Myocyte (in vitro differentiated cells): Measurements from ENCODE around the gene PREX1. TPM values are rescaled to one million over a fixed set of nuclear protein-coding genes. Genes with fewer than 3 reads are reported as not detected.
"Not testable (repeated sequence)": the region's sequence is repeated elsewhere in the genome, so short reads cannot be mapped to it uniquely, and the experiment has no call there.

ENCODE experiments used
- DNase-seq: peaks from one replicate; pipeline ENCODE4 v3.0.0-alpha.2; 2012; ENCODE audit warnings: low read depth
- total RNA-seq: library from RNA; depleted of rRNA; stranded (reverse); fragments of >200 nt; gene quantifications from 2 replicates; pipeline ENCODE4 v1.2.3, GENCODE V29; 2014

Gene PREX1
- total RNA-seq, 1 donor from 2014 or later = 5.5 TPM

GRCh38 chr20:48812600-48813445 is 15.0 kb downstream of the PREX1 start:
- no peak for DNase-seq

- DNase-seq = not testable (repeated sequence)
These were observed 15.7 kb downstream of the PREX1 start for GRCh38 chr20:48812114-48812513.

GRCh38 chr20:48809673-48810072 is 18.1 kb downstream of the PREX1 start:
- DNase-seq = no peak

DNA sequence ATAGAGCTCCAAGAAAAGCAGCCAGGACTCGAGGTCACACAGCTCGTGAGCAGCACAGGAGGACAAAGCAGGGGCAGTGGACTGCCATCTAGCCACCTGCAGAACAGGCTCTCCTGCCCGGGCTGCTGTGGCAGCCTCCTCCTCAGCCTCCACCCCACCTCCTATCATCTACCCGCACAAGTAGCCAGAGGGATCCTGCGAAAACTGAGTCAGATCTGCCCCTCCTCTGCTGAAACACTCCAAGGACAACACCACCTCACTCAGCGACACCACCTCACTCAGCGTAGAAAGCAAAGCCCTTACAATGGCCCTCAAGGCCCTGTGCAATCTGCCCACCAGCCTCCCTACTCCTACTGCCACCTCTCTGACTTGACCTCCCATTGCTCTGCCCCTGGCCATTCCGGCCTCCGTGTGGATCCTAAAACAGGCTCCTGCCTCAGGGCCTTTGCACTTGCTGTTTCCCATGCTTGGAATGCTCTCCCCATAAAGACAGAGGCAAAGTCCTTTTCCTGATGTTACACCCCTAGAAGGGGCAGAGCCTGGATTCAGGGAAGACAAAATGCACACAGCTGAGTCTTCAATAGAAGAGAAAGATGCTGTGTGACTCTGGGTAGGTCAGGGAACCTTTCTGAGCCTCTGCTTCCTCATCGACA is 19.3 kb downstream of the PREX1 start:
- DNase-seq = no peak

GRCh38 chr20:48807586-48808381 is 20.0 kb downstream of the PREX1 start:
- no peak for DNase-seq

DNA sequence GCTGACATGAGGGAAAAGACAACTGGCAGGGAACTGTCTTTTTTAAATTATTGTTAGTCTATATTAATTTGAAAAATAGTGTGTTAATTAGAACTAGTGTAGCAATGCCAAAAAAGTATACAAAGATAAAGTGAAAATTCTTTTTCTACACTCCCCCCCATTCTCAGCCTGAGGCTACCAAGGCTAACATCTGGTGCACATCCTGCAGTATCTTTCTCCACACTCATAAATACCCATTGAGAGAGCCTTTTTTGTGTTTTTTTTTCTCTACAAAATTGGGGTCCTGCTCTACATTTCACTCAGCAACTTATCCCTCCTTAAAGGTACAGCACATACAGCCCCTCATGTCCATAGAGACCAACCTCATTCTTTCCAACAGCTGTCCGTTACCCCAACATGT is 20.7 kb downstream of the PREX1 start:
- no peak for DNase-seq

DNA sequence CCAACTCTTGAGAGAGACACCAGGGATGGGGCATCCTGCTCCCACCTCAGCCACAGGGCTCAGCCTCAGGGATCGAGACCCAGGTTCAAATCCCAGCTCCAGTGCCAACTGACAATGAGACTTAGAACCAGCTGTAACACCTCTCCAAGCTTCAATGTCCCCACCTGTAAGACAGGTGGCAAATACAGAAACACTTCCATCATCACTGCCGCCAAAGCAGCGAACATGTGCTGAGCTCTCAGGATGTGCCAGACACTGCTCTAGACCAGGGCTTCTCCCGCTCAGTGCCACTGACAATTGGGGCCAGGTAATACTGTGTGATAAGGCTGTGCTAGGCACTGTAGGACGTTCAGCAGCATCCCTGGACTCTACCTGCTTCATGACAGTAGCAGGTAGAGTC is 22.1 kb downstream of the PREX1 start:
- DNase-seq = no peak

- DNase-seq = no peak
These were observed 22.5 kb downstream of the PREX1 start for GRCh38 chr20:48805286-48805685.

GRCh38 chr20:48804300-48804980 is 23.4 kb downstream of the PREX1 start:
- DNase-seq = no peak

DNA sequence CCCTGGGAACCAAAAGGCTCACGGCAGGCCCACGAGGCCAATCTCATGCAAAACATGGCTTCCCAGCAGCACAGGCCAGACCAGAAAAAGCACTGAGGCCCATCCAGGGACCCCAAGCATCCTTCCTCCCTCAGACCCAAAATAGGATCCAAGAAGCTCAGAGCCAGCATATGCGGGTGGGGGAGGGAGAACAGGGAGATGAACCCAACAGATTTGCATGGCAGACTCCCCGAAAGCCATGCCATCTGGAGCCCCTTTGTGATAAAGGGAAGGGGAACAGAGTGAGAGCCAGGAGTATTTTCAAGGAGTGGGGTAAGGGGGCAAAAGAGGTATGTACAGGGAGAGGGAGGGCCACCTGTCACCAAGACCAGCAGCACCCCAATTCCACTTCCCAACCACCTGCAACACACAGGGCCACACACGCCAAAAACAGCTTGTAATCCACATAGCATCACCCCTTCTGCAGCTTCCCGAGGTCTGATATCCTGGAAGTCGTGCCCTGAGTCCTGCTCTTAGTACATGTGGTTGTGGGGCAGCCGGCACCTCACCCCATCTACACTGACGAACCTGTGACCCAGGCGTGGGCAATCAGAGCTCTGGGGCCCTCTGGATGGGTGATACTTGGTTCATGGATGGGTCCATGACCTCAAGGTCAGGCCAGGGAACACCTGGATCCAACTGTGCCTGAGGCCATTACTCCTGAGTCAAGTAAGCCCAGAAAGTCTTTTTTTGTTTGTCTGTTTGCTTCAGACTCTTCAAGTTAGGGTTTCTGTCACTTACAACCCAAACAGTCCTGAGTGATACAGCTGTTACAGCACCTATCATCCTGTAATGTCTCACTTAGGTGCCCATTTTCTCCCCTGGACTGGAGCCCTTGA is 24.4 kb downstream of the PREX1 start:
- DNase-seq = no peak

DNA sequence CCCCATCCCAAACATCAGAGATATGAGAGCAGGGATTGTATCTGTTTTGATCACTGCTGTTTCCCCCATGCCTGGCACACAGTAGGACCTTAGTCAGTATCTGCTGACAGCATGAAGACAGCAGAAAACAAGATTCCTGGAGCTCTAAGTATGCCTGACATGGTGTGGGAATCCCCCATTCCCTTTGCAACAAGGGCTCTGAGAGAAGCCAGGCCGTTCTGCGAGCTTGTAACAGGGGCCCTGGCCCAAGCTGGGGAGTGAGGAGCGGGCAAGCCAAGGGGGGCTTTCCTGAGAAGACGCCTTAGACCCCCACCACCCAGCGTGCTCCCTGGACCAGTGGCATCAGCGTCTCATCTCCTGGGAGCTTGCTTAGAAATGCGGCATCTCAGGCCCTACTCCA is 25.2 kb downstream of the PREX1 start:
- DNase-seq = no peak

GRCh38 chr20:48802216-48802615 is 25.6 kb downstream of the PREX1 start:
- DNase-seq = no peak

DNA sequence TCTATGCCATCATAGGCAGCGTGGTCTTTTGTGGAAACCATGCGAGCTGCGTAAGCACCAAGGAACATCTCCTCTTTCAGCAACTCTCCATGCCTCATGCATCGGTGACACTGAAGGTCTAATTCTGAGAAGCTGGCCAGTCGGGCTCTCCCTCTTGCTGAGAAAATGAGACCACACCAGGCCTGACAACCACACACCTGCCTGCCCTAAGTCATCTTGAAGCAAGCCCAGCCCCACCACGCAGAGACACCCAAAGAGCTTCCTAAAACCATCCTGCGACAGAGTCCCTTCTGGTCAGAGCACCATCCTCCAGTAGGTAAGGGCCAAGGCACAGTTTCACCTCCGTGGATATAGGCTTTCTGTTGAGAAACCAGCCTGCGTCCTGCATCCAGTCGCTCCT is 26.6 kb downstream of the PREX1 start:
- DNase-seq = no peak

GRCh38 chr20:48800177-48800576 is 27.6 kb downstream of the PREX1 start:
- no peak for DNase-seq

DNA sequence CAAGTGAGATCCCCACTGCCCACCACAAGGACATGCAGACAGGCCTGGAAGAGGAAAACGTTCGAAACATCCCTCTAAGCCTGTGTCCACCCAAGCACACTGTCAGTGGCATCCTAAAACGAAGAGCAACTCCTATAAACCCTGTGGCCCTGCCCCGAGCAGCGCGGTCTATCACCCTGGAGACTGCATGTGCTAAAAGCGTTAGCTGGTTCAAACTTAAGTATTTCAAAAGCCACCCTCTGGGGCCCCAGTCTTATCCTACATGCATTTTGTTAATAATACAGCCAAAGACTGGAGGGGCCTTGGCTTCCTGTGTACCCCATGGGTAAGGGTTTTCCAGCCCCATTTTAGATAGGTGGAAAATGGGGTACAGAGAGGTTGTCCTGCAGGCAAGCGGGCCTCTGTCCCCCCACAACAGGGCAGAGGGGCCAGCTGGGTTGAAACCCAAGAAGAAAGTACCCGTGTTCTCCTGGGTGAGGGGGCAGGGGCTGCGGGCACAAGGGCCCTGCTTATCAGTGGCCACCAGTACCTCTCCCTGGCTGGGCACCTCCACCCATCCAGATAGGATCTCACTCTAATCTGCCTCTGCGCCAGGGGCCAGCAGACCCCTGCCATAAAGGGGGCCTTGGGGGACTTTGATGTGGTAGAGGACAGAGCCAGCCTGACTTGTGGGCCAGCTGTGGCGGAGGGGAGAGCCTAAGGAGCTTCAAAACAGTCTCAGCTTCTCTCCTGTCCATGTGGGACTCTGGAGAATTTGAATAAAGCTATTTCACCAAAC is 28.3 kb downstream of the PREX1 start:
- no peak for DNase-seq

- DNase-seq = no peak
These were observed 29.7 kb downstream of the PREX1 start for GRCh38 chr20:48797850-48798747.

DNA sequence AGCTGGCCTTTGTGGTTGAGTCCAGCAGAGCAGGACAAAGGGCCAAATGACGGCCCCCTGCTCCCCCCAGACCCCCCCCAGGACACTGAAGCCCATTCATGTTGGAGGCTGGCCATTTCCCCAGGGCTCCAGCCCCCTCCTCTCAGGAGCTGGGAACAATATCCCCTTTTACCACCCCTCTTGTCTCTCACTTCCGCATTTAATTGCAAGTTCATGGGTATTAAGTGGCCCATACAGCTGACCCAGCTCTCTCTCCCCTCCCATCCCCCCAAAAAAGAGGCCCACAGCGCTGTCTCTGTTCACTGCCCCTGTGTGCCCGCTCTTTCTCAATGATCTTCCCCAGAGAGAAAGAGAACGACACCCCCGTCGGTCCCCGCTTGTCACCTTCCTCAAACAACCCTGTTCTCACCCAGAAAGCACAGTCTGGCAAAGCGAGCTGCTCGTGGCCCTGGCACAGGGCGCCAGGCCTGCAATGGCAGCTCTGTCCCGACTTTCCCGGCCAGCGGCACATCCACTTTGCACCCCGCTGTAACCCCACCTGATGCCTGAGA is 30.4 kb downstream of the PREX1 start:
- DNase-seq = no peak

- DNase-seq = no peak
These were observed 32.1 kb downstream of the PREX1 start for GRCh38 chr20:48795732-48796131.
